ENCODE results near the gene DDIT4.

DNA sequence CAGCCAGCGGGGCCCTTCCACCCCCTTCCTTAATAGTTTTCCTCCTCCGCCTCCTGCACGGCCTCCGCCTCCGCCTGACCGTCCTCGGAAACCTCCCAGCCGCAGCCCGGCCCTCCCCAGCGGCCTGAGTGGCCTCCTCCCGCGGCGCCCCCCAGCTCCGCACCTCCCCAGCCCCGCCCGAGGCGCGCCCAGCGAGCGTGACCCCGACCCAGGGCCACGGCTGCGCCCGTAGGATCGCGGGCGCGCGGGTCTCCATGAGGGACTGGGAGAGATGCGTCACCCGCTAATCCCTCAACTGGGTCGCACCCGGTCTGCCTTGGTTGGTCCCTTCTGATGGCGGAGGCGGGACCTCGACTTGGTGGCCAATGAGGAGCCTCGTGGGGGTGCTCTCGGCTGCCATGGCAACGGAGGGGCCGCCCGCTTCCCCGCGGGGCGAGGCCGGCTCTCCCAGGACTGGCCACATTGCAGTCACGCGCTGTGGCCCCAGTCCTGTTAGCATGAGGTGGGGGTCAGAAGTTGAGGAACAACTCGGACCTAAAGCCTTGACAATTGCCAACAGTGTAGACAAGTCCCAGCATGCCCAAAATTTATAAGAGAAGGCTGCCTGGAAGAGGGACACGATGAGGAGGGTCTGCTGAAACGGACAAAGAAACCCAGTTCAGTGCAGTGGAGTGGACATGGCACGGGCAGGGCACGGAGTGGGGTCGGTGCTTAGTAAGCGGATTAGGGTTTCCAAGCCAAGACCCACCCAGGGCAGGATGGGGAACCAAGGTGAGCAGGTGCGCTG is 24.3 kb downstream of the DDIT4 start:
- TF ChIP-seq, protein P1, sequence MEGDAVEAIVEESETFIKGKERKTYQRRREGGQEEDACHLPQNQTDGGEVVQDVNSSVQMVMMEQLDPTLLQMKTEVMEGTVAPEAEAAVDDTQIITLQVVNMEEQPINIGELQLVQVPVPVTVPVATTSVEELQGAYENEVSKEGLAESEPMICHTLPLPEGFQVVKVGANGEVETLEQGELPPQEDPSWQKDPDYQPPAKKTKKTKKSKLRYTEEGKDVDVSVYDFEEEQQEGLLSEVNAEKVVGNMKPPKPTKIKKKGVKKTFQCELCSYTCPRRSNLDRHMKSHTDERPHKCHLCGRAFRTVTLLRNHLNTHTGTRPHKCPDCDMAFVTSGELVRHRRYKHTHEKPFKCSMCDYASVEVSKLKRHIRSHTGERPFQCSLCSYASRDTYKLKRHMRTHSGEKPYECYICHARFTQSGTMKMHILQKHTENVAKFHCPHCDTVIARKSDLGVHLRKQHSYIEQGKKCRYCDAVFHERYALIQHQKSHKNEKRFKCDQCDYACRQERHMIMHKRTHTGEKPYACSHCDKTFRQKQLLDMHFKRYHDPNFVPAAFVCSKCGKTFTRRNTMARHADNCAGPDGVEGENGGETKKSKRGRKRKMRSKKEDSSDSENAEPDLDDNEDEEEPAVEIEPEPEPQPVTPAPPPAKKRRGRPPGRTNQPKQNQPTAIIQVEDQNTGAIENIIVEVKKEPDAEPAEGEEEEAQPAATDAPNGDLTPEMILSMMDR (IDR thresholded peaks at IDR 0.05) = no peak
- peak; percentile 79 to 89 for TF ChIP-seq POLR2A (IDR thresholded peaks at IDR 0.05)

Measured in adrenal gland (tissue), 5 donors.